Ovary (tissue), 3 donors: ENCODE measurements around the gene PFKL.

Experiments
- CTCF ChIP-seq, 3 donors: fragments of 450-650 bp in 2 of 3; fragments of 200-600 bp in 1 of 3; IDR thresholded peaks; one replicate each; pipeline versions ENCODE4 v1.5.1 to v1.8.0; 2016 to 2022; ENCODE audit warnings: antibody characterized with exemption in 3 of 3, mild to moderate bottlenecking in 1 of 3
- EP300 ChIP-seq: sonication (generic); formaldehyde crosslinking; IDR thresholded peaks from one replicate; pipeline ENCODE4 v1.6.1; 2017; ENCODE audit warnings: antibody characterized with exemption
- POLR2A ChIP-seq: fragments of 450-650 bp; IDR thresholded peaks from one replicate; pipeline ENCODE4 v1.6.1; 2017; ENCODE audit warnings: antibody characterized with exemption, mild to moderate bottlenecking, moderate library complexity
- donor health status: DM: no; HTN: no; CAD: no.

GRCh38 chr21:44317871-44318270 lies 18.0 kb downstream of the PFKL start:
- no peak for TF ChIP-seq POLR2A
- no peak for TF ChIP-seq CTCF (IDR thresholded peaks at IDR 0.05)
- TF ChIP-seq EP300: no peak
